ENCODE data around the gene PDZD11.
"Not testable (repeated sequence)": the region's sequence is repeated elsewhere in the genome, so short reads cannot be mapped to it uniquely, and the experiment has no call there.

Gene PDZD11

GRCh38 chrX:70257423-70258288 is 32.1 kb downstream of the PDZD11 start:
- FAIRE-seq (no peak), DNase-seq (ENCODE audit: low spot score) (no peak)

- DNase-seq (ENCODE audit: low spot score) (no peak), FAIRE-seq (peak; percentile 33)
These were observed 34.3 kb downstream of the PDZD11 start for GRCh38 chrX:70255452-70255851.

DNA sequence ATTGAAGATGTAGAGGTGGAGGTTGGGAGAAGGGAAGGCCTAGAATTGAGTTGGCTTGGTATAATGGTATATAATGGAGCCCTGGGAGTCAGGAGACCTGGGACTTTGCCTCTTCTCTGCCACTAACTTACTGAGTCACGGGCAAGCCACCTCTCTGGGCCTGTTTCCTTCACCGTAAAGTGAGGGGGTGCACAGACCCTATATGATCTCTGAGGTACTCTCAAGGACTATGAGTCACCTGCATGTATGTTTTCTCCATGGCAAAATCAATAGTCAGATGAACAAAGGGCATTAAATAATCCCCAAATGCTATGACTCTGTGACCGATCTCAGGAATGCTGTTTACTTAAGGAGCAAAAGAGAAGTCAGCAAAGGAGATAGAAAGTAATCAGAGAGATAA is 34.8 kb downstream of the PDZD11 start:
- FAIRE-seq (no peak), DNase-seq (ENCODE audit: low spot score) (no peak)

- peak; percentile 39 for DNase-seq (ENCODE audit: low spot score)
- no peak for FAIRE-seq
These were observed 35.7 kb downstream of the PDZD11 start for GRCh38 chrX:70254063-70254400.

DNA sequence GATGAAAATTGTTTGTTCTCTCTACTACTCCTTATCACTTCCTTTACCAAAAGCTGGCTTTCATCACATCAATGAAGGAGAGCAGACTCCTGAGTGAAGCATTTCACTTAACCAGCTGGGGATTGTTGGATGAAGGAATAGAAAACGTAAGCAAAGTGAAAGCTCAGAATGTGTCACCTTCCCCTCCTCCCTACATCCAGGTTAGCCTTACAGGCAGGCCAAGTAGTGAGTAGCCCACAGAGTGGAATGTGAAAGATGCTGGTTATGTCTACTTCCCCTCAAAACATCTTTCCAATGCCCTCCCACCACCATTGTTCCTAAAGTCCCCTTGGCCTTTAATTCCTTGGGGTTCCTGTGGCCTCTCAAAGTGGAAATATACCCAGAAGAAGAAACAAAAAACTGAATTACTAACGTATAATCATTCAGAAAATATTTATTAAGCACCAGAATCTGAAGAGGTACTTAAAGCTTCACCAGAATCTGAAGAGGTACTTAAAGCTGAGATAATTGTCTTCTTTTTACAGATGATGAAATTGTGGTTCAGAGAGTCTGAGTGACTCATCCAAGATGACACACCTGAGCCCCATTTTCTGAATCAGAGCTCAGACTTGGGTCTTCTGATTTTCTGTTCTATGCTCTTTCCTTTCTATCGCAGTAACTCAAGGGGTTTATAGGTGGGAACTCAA is 36.2 kb downstream of the PDZD11 start:
- FAIRE-seq (peak; percentile 70), DNase-seq (ENCODE audit: low spot score) (peak; percentile 39)

GRCh38 chrX:70252491-70252890 is 37.2 kb downstream of the PDZD11 start:
- no peak for DNase-seq (ENCODE audit: low spot score)
- no peak for FAIRE-seq

DNA sequence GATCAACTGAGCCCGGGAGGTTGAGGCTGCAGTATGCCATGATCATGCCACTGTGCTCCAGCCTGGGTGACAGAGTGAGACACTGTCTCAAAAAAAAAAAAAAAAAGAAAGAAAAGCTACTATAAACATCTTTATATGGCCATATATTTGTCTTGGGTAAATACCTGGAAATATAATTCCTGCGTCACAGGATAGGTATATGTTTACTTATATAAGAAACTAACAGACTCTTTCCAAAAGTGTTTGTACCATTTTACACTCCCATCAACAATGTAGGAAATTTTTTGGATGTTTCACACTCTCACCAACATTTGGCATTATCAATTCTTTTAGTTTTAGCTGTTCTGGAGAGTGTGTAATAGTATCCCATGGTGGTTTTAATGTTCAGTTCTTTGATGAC is 42.5 kb downstream of the PDZD11 start:
- no peak for FAIRE-seq
- DNase-seq (ENCODE audit: low spot score) = no peak

DNA sequence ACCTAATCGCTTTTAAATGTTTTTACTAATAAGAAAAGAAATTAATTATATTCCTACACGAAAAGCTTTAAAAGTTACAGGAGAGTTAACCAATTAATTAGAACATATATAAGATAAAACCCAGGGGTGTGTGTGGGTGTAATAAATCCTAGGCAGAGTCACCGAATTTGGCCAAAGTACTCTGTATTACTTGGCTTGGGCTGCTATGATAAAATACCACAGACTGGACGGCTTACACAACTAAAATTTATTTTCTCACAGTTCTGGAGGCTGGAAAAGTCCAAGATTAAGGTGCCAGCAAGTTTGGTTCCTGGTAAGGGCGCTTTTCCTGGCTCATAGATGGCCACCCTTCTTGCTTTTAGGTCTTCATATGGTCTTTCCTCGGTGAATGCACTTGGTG is 44.8 kb downstream of the PDZD11 start:
- FAIRE-seq (no peak), DNase-seq (ENCODE audit: low spot score) (no peak)

- FAIRE-seq; DNase-seq (ENCODE audit: low spot score): not testable (repeated sequence)
These were observed 46.1 kb downstream of the PDZD11 start for GRCh38 chrX:70243601-70244000.

- FAIRE-seq = no peak
- DNase-seq (ENCODE audit: low spot score) = no peak
These were observed 48.2 kb downstream of the PDZD11 start for GRCh38 chrX:70241501-70241900.

DNA sequence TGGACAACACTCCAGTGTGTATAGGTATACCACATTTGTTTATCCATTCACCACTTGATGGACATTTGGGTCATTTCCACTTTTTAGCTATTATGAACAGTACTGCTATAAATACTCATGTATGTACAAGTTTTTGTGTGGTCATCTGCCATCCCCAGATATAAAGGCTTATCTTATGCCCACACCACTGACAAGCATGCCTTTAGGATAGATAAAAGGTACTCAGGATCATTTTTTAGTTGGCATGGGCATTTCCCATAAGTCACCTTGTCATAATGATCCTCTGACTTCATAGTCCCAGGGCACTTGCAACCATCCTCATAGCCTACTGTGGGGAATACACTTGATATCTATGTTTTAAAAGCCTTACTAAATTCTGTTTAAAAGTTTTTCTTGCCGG is 49.0 kb downstream of the PDZD11 start:
- no peak for FAIRE-seq
- DNase-seq (ENCODE audit: low spot score) = no peak
